Measurements from ENCODE around the gene CSNK1G2.

GRCh38 chr19:1950640-1951039 lies 9.7 kb downstream of the CSNK1G2 start:
- TF ChIP-seq POLR2A (IDR thresholded peaks at IDR 0.05; ENCODE audit: low read depth, low read length) (no peak), POLR2AphosphoS5 (IDR thresholded peaks at IDR 0.05; ENCODE audit: low read depth, low read length) (no peak), TAF1 (IDR thresholded peaks at IDR 0.05; ENCODE audit: low read depth, low read length) (no peak), POU2F2 (IDR thresholded peaks at IDR 0.05; ENCODE audit: low read depth, low read length) (no peak)

Data from GM12891 (cell line).